ENCODE data around the gene SPIN2A. TPM values are rescaled to one million over a fixed set of nuclear protein-coding genes. Genes with fewer than 3 reads are reported as not detected.

Gene SPIN2A
- polyA plus RNA-seq, 1 donor from 2014 or later: 2.5 TPM

Other genes starting within 250 kb of the SPIN2A start
- 48.7 and 59.9 TPM in 2 replicates for gene SPIN3, start 141.9 kb downstream of the SPIN2A start, polyA plus RNA-seq
- gene SPIN2B, start 15.8 kb downstream of the SPIN2A start, polyA plus RNA-seq: 25.3 and 32.5 TPM in 2 replicates
- gene FAAH2, start 149.3 kb upstream of the SPIN2A start, polyA plus RNA-seq: 6.5 and 9.3 TPM in 2 replicates